GM18505 (cell line): Measurements from ENCODE around the gene ENPP3.

Experiments
- ATAC-seq: cut with Tn5 transposase; IDR thresholded peaks from one replicate; pipeline ENCODE4 v1.9.1; 2021; ENCODE audit not compliant: unreplicated experiment
- POLR2A ChIP-seq: IDR thresholded peaks from 4 replicates; pipeline ENCODE4 v1.6.1; 2011; ENCODE audit warnings: borderline replicate concordance; ENCODE audit not compliant: insufficient read depth, insufficient read length; ENCODE audit errors: extremely low read depth

ENPP3 gene

DNA sequence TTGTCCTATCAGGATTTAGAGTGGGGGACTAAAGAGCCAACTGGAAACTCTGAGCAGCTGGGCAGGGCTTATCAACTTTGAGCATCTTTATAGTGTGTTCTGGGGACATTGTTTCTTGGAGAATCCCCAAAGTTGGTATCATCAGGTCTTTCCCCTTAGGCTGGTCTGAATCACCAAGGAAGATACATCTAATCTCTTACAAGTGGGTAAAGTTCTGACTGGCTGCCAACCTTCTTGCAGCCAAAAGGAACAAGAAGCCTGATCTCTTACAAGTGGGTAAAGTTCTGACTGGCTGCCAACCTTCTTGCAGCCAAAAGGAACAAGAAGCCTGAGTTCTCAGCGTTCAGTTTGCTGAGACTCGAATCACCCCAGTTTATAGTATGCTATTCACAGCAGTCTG lies 7.5 kb upstream of the ENPP3 start:
- no peak for TF ChIP-seq POLR2A
- no peak for ATAC-seq

DNA sequence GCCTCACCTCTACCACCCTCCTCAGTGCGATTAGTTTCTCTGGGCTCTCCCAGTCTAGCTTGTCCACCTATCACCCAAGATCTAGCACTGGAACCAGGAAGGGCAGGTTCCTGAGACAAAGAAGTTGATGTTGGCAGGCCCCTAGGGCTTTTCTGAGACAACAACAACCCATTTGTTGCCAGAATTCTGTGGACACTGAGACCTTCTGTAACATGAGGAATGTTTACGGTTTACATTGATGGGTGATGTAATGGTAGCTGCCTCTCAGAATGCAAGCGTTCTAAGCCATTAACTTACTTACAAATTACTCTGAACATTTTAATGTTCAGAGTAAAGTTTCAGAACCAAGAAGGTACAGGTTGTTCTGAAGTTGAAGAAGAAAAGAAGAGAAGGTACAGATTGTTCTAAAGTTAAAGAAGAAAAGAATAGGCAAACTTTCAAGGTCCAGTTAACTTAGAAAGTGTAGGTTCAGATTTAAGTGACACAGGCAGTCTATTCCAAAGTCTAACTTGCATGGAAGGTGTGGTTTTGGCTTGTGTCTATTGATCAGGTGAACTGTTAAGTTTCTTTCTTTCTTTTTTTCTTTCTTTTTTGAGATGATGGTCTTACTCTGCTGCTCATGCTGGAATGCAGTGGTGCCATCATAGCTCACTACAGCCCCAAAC lies 5.3 kb upstream of the ENPP3 start:
- no peak for ATAC-seq

DNA sequence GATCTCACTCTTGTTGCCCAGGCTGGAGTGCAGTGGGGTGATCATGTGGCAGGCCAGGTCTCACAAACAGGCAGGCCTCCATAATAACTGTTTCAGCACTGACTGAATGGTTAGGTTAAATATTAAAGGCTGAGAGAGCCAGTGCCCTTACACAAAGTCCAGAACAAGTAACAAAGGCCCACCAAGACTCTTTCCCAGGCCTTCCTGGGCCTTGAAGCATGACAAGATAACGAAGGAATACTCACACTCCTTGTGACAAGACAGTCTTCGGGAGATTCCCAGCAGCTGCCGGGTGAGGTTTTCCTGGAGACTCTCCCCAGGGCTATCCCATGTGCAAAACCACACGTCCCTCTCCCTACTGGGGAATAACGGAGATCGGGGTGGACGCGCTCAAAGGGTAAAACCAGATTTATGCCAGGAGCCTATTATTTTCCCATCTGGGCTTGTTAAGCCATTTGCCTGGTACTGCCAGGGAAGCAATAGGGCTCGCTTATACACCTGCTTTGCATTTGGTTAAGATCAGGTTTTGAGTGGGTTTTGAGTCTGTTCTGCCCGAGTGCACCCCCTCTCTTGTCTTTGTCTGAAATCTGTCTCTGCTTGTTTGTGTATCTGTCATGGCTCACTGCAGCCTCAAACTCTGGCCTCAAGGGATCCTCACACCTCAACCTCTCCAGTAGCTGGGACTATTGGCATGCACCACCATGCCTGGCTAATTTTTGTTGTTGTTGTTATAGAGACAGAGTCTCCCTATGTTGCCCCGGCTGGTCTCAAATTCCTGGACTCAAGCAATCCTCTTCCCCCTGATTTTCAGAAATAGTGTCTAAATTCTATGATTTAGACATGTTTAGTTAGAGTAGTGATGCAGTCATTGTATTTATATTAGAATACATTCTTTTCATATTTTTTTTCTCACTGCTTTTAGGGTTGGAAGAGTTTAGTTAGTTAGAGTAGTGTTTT lies 1.4 kb upstream of the ENPP3 start:
- ATAC-seq: peak; percentile 93
- TF ChIP-seq POLR2A: no peak

More for the DNA sequence above, 5.3 kb upstream of the ENPP3 start:
- no peak for TF ChIP-seq POLR2A

DNA sequence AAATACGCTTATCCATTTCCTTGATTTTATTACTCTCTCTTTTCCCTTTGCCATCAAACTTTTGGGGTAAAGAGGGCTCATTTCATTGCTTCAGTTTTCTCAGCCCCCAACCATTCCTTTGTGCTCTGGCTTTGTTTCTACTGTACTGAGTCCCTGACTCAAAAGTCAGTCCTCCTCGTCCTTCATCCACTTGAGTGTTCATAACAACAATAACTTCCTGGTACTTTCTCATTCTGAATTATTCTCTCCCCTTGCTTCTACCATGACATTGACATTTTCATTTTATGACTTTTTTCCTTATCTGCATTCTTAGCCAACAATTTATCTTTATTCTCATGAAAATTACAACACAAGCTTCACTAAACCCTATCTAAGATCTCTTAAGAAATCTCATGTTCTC lies 911 bp downstream of the ENPP3 start:
- ATAC-seq: no peak
- no peak for TF ChIP-seq POLR2A

DNA sequence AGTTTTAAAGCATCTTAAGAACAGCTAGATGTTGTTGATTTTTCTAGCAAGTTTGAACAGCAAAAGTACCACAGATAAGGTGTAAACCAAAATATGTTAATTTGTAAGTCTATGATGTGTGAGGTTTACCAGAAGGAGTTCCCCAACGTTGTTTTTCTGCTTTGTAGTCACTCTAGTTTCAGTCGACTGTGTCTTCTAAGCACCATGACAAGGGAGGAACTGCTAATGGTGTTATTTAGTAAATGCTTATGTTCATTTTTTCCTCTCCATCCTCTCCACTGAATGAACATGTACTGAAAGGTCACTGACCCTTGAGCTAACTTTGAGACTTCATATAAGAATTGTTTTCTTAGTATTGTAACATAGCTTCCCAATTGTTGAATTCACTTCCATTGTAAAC lies 3.0 kb downstream of the ENPP3 start:
- ATAC-seq: no peak

DNA sequence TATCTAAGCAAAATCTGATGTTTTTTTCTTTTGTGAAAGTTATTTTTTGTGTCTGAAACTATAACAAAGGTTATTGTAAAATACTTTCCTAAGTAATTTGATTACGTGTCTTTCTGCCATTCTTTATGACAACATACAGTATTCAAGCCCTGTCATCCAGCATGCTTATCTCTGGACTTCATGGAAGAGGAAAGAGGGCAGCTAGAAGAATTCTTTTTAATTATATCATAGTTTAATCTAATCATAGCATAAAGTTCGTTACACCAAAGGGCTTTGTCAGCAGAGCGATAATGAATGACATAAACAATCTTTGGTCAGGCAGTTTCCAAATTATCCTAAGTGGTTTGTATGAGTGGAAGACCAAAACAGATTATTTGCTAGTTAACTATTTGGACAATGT lies 3.5 kb downstream of the ENPP3 start:
- no peak for ATAC-seq
- no peak for TF ChIP-seq POLR2A

More for the DNA sequence above, 3.0 kb downstream of the ENPP3 start:
- no peak for TF ChIP-seq POLR2A

- ATAC-seq: no peak
- no peak for TF ChIP-seq POLR2A
Observed at GRCh38 chr6:131641554-131641953, 4.5 kb downstream of the ENPP3 start.

DNA sequence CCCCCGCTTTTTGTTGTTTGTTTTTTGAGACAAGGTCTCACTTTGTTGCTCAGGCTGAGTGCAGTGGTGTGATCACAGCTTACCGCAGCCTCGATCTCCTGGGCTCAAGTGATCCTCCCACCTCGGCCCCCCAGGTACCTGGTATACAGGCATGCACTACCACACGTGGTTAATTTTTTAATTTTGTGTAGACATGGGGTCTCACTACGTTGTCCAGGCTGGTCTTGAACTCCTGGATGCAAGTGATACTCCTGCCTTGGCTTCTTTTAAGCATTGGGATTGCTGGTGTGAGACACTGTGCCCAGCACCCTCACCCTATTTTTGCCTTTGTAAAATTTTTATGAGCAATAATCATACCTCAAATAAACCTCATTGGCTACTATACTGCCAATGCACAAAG lies 5.5 kb downstream of the ENPP3 start:
- ATAC-seq: no peak
- no peak for TF ChIP-seq POLR2A

- no peak for TF ChIP-seq POLR2A
- ATAC-seq: no peak
Observed at GRCh38 chr6:131642987-131643611, 6.0 kb downstream of the ENPP3 start.

GRCh38 chr6:131643855-131644460 lies 6.9 kb downstream of the ENPP3 start:
- ATAC-seq: no peak
- no peak for TF ChIP-seq POLR2A

- no peak for ATAC-seq
- no peak for TF ChIP-seq POLR2A
Observed at GRCh38 chr6:131644921-131645320, 7.8 kb downstream of the ENPP3 start.

DNA sequence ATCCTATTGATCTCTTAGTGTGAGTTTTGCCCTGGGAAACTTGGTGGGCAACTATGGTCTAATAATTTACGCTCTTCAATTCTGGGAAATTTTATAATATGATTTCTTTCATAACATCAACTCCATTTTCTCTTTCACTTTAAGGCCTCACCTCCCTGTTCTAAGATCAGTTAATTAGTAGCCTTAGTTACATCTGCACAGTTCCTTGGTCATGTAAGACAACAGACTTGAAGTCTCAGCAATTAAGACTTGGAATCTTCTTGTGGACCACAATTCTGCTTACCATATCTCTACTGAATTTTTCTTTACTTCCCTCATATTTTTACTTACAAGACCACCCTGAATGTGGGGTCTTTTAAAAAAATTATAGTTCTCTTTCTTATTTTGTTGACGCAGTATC lies 8.7 kb downstream of the ENPP3 start:
- no peak for ATAC-seq

GRCh38 chr6:131646249-131646670 lies 9.2 kb downstream of the ENPP3 start:
- no peak for ATAC-seq
- TF ChIP-seq POLR2A: no peak

More for the DNA sequence above, 8.7 kb downstream of the ENPP3 start:
- TF ChIP-seq POLR2A: no peak

DNA sequence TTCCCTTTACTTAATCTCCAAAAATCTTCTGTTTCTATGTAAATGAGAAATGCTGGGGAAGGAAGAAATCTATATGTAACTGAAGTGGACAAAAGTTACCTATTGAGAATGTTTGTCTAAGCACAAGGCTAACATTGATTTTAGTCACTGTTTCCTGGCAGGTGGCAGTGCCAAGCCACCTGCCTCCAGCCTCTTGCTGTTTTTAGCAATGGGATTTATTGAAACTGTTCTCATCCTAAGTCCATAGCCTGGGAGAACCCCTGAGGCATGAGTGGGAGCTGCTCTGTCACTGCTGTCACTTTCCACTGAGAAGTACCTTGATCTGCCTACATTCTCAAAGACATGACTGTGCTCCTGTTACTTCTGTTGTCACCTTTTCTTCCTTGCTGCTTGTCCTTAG lies 14.7 kb downstream of the ENPP3 start:
- no peak for TF ChIP-seq POLR2A
- ATAC-seq: no peak

- no peak for ATAC-seq
- no peak for TF ChIP-seq POLR2A
Observed at GRCh38 chr6:131652472-131652871, 15.4 kb downstream of the ENPP3 start.
